ENCODE data around the gene NAP1L4. TPM values are rescaled to one million over a fixed set of nuclear protein-coding genes. Genes with fewer than 3 reads are reported as not detected.

NAP1L4 gene
- total RNA-seq, 1 experiment from 2014 or later: 144 TPM

DNA sequence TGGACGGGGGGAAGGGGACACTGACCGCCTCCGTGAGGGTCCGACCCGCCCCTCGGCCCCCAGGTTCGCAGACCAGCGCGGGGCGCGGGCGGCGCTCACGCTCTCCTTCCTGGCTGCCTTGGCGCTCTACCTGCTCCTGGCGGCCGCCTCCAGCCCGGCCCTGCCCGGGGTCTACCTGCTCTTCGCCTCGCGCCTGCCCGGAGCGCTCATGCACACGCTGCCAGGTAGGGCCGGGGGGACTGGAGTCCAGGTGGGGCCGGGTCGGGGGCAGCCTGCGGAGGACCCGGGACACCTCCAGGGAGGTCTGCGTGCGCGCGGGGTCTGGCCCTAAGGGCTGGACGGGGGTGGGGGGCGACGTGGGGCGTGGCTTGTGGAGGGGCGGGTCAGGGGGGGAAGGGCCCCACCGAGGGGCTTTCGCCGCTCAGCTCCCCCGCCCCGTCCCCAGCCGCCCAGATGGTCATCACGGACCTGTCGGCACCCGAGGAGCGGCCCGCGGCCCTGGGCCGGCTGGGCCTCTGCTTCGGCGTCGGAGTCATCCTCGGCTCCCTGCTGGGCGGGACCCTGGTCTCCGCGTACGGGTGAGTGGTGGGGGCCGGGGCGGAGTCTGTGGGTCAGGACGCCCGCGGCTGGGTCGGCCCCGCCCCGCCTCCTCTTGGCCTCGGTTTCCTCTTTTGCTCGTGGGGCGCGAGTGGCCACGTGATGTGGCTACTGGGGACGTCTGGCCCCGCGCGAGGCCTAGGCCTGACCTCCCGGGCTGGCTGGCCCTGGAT lies 82.8 kb downstream of the NAP1L4 start:
- Histone ChIP-seq H3K4me3 (replicated peaks in 1 of 2; ENCODE audit: low read depth in 1 of 2, low read length in 2 of 2) (no peak overlapping the region), H3K9me3 (ENCODE audit: control insufficient read depth in 1 of 2, insufficient read depth in 1 of 2, low read depth in 1 of 2, low read length in 2 of 2) (no peaks in the 10 kb centered on the region), H3K9ac (ENCODE audit: low read length) (no peak overlapping the region), H3K4me2 (ENCODE audit: low read length) (no peak overlapping the region), H3K36me3 (ENCODE audit: control insufficient read depth in 1 of 2, insufficient read depth in 2 of 2, low read length in 2 of 2) (no peaks in the 10 kb centered on the region), H2AFZ (ENCODE audit: low read depth, low read length, poor library complexity, severe bottlenecking) (no peak overlapping the region), H3K27me3 (ENCODE audit: insufficient read depth, low read length) (no peaks in the 10 kb centered on the region), H3K79me2 (ENCODE audit: insufficient read depth, low read length) (no peaks in the 10 kb centered on the region), H3K4me1 (ENCODE audit: control insufficient read depth in 1 of 2, insufficient read depth in 2 of 2, low read length in 2 of 2) (peaks cover 44 to 57% of the 10 kb centered on the region in 2 experiments), H3K9me2 (ENCODE audit: insufficient read depth) (no peaks in the 10 kb centered on the region), H3K27ac (ENCODE audit: low read depth, low read length) (peak overlapping the region; percentile 97; the same call in 1 of the 2 replicates), H4K20me1 (ENCODE audit: insufficient read depth) (no peaks in the 10 kb centered on the region)
- no peak for ATAC-seq
- TF ChIP-seq EZH2phosphoT487 (IDR thresholded peaks at IDR 0.05; ENCODE audit: borderline replicate concordance): no peak
- TF ChIP-seq JUND (IDR thresholded peaks at IDR 0.05): no peak
- TF ChIP-seq, protein P1, sequence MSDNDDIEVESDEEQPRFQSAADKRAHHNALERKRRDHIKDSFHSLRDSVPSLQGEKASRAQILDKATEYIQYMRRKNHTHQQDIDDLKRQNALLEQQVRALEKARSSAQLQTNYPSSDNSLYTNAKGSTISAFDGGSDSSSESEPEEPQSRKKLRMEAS (IDR thresholded peaks at IDR 0.05): no peak
- TF ChIP-seq, protein P2, sequence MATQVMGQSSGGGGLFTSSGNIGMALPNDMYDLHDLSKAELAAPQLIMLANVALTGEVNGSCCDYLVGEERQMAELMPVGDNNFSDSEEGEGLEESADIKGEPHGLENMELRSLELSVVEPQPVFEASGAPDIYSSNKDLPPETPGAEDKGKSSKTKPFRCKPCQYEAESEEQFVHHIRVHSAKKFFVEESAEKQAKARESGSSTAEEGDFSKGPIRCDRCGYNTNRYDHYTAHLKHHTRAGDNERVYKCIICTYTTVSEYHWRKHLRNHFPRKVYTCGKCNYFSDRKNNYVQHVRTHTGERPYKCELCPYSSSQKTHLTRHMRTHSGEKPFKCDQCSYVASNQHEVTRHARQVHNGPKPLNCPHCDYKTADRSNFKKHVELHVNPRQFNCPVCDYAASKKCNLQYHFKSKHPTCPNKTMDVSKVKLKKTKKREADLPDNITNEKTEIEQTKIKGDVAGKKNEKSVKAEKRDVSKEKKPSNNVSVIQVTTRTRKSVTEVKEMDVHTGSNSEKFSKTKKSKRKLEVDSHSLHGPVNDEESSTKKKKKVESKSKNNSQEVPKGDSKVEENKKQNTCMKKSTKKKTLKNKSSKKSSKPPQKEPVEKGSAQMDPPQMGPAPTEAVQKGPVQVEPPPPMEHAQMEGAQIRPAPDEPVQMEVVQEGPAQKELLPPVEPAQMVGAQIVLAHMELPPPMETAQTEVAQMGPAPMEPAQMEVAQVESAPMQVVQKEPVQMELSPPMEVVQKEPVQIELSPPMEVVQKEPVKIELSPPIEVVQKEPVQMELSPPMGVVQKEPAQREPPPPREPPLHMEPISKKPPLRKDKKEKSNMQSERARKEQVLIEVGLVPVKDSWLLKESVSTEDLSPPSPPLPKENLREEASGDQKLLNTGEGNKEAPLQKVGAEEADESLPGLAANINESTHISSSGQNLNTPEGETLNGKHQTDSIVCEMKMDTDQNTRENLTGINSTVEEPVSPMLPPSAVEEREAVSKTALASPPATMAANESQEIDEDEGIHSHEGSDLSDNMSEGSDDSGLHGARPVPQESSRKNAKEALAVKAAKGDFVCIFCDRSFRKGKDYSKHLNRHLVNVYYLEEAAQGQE (IDR thresholded peaks at IDR 0.05; ENCODE audit: low read depth): no peak
- TF ChIP-seq RAD21 (IDR thresholded peaks at IDR 0.05; ENCODE audit: low read depth): no peak
- TF ChIP-seq CBX3 (IDR thresholded peaks at IDR 0.05; ENCODE audit: low read depth): no peak
- TF ChIP-seq EGR1 (IDR thresholded peaks at IDR 0.05; ENCODE audit: low read depth): no peak
- TF ChIP-seq EZH2 (IDR thresholded peaks at IDR 0.05): no peak
- TF ChIP-seq CEBPB (IDR thresholded peaks at IDR 0.05; ENCODE audit: low read depth): no peak
- TF ChIP-seq POLR2A (IDR thresholded peaks at IDR 0.05; ENCODE audit: borderline replicate concordance, extremely low read depth, insufficient read depth, insufficient read length): no peak
- TF ChIP-seq SRF (IDR thresholded peaks at IDR 0.05; ENCODE audit: low read depth): no peak
- TF ChIP-seq POLR2AphosphoS5 (IDR thresholded peaks at IDR 0.05; ENCODE audit: low read depth, low read length): no peak
- no peak for TF ChIP-seq SP1 (IDR thresholded peaks at IDR 0.05; ENCODE audit: low read depth)
- TF ChIP-seq, protein P3, sequence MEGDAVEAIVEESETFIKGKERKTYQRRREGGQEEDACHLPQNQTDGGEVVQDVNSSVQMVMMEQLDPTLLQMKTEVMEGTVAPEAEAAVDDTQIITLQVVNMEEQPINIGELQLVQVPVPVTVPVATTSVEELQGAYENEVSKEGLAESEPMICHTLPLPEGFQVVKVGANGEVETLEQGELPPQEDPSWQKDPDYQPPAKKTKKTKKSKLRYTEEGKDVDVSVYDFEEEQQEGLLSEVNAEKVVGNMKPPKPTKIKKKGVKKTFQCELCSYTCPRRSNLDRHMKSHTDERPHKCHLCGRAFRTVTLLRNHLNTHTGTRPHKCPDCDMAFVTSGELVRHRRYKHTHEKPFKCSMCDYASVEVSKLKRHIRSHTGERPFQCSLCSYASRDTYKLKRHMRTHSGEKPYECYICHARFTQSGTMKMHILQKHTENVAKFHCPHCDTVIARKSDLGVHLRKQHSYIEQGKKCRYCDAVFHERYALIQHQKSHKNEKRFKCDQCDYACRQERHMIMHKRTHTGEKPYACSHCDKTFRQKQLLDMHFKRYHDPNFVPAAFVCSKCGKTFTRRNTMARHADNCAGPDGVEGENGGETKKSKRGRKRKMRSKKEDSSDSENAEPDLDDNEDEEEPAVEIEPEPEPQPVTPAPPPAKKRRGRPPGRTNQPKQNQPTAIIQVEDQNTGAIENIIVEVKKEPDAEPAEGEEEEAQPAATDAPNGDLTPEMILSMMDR (IDR thresholded peaks at IDR 0.05 in 2 of 3, conservative IDR thresholded peaks at IDR 0.05 in 1 of 3; ENCODE audit: borderline replicate concordance in 1 of 3, insufficient read depth in 1 of 3, low read depth in 2 of 3, low read length in 2 of 3): no peak
- TF ChIP-seq ZFX (IDR thresholded peaks at IDR 0.05): no peak
- no peak for TF ChIP-seq TCF7L2 (IDR thresholded peaks at IDR 0.05; ENCODE audit: borderline replicate concordance, extremely low read depth, insufficient read depth, insufficient read length)
- intact Hi-C loops (cut with micrococcal nuclease): no loop called here
- BruUV-seq (replicated peaks): no TSS peak
- ChIA-PET POLR2A (interaction anchor here (2.2 kb wide), 1 partner anchor 20 kb away, joined by 7 read pairs; the partner anchor contains the start of gene PHLDA2), CTCF (no interaction called here), RAD21 (ENCODE audit: low non-redundant PET in 1 of 2, low total read pairs in 2 of 2, uncharacterized antibody in 2 of 2, unreplicated experiment in 2 of 2) (no interaction called here)
- no peak for DNase-seq (ENCODE audit: low read depth, low spot score)

Data from HCT116 (cell line).